Suprapubic skin (tissue), 3 donors: ENCODE results near the gene RNASE4.

Experiments used
- POLR2A ChIP-seq, 2 donors: fragments of 450-650 bp; IDR thresholded peaks; one replicate each; pipeline ENCODE4 v1.6.1; 2017; ENCODE audit warnings: antibody characterized with exemption in 2 of 2, mild to moderate bottlenecking in 2 of 2, moderate library complexity in 2 of 2
- TF ChIP-seq, protein P1 (sequence below), 2 donors: fragments of 200-600 bp in 1 of 2; fragments of 450-650 bp in 1 of 2; sonication (generic) in 1 of 2; IDR thresholded peaks; one replicate each; pipeline ENCODE4 v1.5.1; 2016 to 2019; ENCODE audit warnings: antibody characterized with exemption in 2 of 2, mild to moderate bottlenecking in 1 of 2, moderate library complexity in 1 of 2

DNA sequence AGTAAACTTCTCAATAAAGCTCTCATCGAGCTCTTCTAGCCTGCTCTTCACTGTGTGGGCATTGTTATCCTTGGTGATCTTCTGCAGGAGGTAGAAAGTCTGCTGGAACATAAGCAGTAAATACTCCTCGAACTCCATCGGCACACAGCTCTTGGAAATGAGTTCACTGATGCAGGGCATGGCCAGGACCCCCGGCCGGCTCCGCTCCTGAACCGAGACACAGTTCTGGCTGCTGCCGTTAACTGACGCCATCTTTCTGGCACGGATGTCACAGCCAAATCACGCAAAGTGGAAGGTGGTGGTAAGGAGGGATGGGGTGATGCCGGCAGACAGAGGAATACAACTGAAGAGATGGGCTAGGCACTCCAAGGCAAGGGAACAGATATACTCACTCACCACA is 37.7 kb downstream of the RNASE4 start:
- TF ChIP-seq, protein P1, sequence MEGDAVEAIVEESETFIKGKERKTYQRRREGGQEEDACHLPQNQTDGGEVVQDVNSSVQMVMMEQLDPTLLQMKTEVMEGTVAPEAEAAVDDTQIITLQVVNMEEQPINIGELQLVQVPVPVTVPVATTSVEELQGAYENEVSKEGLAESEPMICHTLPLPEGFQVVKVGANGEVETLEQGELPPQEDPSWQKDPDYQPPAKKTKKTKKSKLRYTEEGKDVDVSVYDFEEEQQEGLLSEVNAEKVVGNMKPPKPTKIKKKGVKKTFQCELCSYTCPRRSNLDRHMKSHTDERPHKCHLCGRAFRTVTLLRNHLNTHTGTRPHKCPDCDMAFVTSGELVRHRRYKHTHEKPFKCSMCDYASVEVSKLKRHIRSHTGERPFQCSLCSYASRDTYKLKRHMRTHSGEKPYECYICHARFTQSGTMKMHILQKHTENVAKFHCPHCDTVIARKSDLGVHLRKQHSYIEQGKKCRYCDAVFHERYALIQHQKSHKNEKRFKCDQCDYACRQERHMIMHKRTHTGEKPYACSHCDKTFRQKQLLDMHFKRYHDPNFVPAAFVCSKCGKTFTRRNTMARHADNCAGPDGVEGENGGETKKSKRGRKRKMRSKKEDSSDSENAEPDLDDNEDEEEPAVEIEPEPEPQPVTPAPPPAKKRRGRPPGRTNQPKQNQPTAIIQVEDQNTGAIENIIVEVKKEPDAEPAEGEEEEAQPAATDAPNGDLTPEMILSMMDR (IDR thresholded peaks at IDR 0.05), result no peak
- no peak for TF ChIP-seq POLR2A (IDR thresholded peaks at IDR 0.05)
